GM18951 (cell line): Measurements from ENCODE around the gene FHAD1.

ENCODE experiments used
- POLR2A ChIP-seq: IDR thresholded peaks from 4 replicates; pipeline ENCODE4 v1.6.1; 2011; ENCODE audit warnings: mild to moderate bottlenecking; ENCODE audit not compliant: insufficient read length, insufficient read depth; ENCODE audit errors: extremely low read depth
- in situ Hi-C: fragments of 300-500 bp; cut with MboI; formaldehyde crosslinking; loops from one replicate; pipeline ENCODE4 v1.12.0; 2022; ENCODE audit warnings: low sequenced_read_pairs, mixed read lengths, inconsistent platforms; ENCODE audit not compliant: unreplicated experiment

The FHAD1 gene

GRCh38 chr1:15271196-15271595, 24.2 kb downstream of the FHAD1 start:
- no peak for TF ChIP-seq POLR2A
- in situ Hi-C loops: no loop called here

- in situ Hi-C loops: no loop called here
- no peak for TF ChIP-seq POLR2A
Observed at GRCh38 chr1:15272009-15272781, 25.2 kb downstream of the FHAD1 start.

GRCh38 chr1:15272782-15273127, 25.7 kb downstream of the FHAD1 start:
- in situ Hi-C loops: no loop called here
- TF ChIP-seq POLR2A: no peak

GRCh38 chr1:15273274-15273673, 26.3 kb downstream of the FHAD1 start:
- in situ Hi-C loops: no loop called here
- no peak for TF ChIP-seq POLR2A

GRCh38 chr1:15275921-15276683, 29.1 kb downstream of the FHAD1 start:
- in situ Hi-C loops: no loop called here

GRCh38 chr1:15276691-15277446, 29.8 kb downstream of the FHAD1 start:
- in situ Hi-C loops: no loop called here
- TF ChIP-seq POLR2A: no peak

More at GRCh38 chr1:15275921-15276683, 29.1 kb downstream of the FHAD1 start:
- no peak for TF ChIP-seq POLR2A

- no peak for TF ChIP-seq POLR2A
Observed at GRCh38 chr1:15277447-15277838, 30.4 kb downstream of the FHAD1 start.

GRCh38 chr1:15277933-15278332, 30.9 kb downstream of the FHAD1 start:
- TF ChIP-seq POLR2A: no peak
- in situ Hi-C loops: no loop called here

More at GRCh38 chr1:15277447-15277838, 30.4 kb downstream of the FHAD1 start:
- in situ Hi-C loops: no loop called here

- no peak for TF ChIP-seq POLR2A
- in situ Hi-C loops: no loop called here
Observed at GRCh38 chr1:15279576-15280230, 32.7 kb downstream of the FHAD1 start.

- in situ Hi-C loops: no loop called here
- no peak for TF ChIP-seq POLR2A
Observed at GRCh38 chr1:15280416-15280815, 33.4 kb downstream of the FHAD1 start.

GRCh38 chr1:15282038-15282437, 35.0 kb downstream of the FHAD1 start:
- TF ChIP-seq POLR2A: no peak
- in situ Hi-C loops: no loop called here

GRCh38 chr1:15282810-15283474, 35.9 kb downstream of the FHAD1 start:
- no peak for TF ChIP-seq POLR2A
- in situ Hi-C loops: no loop called here
